Skin of body (tissue), 2 donors: ENCODE results near the gene PRAC2. TPM values are rescaled to one million over a fixed set of nuclear protein-coding genes. Genes with fewer than 3 reads are reported as not detected.

Experiments used
- DNase-seq: peaks from one replicate; lab custom pipeline; 2025; lab: John Stamatoyannopoulos, UW
- total RNA-seq: library from RNA; depleted of rRNA; stranded (reverse); fragments of >200 nt; gene quantifications from one replicate; pipeline ENCODE4 v1.2.3, GENCODE V29; 2014

The PRAC2 gene
- total RNA-seq, 1 donor from 2014 or later: not detected

DNA sequence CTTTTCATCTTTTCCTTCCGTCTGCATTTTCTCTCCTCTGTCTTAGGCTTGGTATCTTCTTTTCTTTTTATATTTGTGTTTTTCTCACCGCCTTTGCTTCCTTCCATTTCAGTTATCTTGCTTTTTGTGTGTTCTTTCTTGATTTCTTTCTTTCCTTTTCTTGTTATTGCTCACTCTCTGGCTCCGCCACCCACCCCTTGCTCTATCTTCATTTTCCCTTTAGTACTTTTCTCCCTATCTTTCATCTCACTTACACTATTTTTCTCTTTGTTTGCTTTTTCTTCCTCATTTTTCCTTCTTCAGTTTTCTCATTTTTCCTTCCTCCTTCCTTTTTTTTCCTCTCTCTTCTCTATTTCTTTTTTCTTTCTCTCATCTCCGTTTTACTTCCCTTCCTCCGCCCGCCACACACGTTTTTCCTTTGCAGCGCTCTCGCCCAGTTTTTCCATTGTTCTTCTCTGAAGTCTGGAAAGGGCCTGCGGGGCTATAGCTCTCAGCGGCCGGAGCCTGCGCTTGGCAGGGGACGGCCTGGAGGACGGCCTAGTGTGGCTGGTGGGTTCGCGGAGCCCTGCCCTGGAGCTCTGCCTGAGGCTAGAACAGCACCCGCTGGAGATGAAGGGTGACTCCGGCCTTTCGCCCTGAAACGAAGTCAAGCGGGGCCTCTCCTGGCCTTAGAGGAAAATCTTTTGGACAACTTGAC, 10.8 kb downstream of the PRAC2 start:
- DNase-seq: no peak

DNA sequence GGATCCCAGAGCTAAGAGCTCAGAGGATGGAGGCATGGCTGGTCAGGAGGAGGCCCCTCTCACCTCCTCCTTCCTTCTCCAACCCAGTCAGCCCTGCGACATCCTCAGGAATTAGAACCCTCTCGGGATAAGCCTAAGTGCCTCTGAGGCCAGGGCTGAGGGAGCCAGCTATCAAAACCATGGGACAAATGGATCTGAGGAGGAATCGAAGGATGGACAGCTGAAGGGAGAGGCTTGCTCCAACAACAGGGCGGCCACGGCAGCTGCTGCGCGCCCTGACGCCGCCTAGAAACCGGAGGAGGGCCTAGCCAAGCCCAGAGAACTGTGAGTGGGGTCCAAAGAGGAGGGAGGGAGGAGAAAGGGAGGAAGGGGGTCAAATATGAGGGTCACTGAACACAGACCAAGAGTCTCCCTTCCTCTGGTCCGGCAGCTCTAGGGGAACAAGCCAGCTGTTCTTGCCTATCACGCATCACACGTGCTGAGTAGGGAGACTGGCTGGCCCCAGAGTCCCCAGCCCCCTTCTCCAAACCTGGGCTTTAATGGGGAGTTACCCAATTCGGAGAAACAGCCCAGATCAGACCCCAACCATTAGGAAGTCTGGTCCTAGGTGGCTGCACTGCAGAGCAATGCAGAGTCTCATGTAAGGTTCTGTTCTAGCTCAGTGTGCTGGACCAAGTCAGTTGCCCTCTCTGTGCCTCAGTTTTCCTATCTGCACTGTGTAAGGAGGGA, 11.5 kb downstream of the PRAC2 start:
- DNase-seq: no peak

GRCh38 chr17:48735062-48735351, 12.0 kb downstream of the PRAC2 start:
- no peak for DNase-seq

DNA sequence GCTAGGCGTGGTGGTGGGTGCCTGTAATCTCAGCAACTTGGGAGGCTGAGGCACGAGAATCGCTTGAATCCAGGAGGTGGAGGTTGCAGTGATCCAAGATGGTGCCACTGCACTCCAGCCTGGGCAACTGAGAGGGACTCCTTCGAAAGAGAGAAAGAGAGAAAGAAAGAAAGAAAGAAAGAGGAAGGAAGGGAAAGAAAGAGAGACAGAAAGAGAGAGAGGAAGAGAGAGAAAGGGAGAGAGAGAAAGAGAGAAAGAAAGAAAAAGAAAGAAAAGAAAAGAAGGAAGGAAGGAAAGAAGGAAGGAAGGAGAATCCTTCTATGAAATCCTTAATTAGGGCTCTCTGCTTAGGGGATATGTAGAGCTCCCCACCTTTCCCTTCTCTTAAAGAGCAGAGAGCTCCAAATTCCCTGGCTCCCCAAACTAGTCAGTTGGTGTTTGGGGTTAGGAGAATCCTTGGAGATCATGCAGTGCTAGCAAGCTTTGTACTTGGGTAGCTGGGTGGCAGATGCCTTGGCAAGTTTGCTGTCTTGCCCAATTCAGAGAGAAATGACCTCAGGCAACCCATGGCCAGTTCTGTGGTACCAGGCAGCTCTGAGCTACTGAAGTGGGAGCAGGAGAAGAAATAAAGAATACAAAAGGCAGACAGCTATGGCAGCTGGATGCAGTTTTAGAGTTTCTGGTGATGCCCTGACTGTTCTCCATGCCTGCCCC, 14.5 kb downstream of the PRAC2 start:
- no peak for DNase-seq

GRCh38 chr17:48738424-48738802, 15.4 kb downstream of the PRAC2 start:
- no peak for DNase-seq

DNA sequence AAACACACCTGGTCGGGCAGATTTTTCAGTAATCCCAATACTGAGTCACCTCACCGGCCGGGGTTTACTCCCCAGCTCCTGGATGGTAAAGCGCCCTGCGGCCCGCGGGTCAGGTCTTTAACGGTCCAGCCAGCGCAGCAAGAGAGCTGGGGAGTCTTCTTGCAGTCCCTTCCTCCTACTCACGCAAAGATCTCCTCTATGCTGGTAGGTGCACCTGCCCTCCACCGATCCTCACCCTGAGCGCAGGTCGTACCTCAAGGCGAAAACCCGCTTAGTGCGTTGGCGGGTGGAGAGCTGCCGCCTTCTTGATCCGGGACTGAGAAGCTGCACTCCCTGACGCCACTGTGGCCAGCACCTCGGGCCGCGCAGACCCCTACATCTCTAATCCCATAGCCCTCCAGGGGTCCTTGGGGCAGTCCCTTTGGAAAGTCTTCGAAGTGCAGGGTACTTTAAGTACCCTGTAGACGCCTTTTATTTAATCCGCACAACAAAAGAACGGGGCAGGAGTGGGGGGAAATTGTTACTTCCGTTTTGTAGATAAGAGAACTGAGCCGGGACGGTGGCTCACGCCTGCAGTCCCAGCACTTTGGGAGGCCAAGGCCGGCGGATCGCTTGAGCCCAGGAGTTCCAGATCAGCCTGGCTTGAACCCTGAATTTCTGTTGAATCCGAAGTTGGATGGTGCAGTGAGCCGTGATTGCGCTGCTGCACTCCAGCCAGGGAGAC, 16.0 kb downstream of the PRAC2 start:
- DNase-seq: no peak

DNA sequence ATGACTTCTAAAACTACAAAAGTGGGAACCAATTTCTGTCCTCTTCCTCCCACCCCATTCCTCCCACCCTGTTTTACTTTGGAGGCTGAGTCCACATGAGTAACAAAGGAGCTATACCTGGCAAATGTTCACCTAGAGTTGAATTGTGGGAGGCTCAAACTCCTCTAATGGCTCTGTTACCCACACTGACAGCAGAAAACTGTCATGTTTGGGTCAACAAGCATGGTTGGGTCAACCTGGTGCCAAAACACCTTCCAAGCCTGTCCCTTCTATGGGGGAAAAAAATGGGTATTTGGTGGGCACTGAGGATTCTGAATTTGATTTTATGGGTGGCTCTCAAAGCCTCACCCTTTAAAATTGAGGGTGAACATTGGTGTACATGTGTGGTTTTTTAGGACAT, 17.6 kb downstream of the PRAC2 start:
- no peak for DNase-seq

GRCh38 chr17:48745381-48746275, 22.6 kb downstream of the PRAC2 start:
- no peak for DNase-seq

DNA sequence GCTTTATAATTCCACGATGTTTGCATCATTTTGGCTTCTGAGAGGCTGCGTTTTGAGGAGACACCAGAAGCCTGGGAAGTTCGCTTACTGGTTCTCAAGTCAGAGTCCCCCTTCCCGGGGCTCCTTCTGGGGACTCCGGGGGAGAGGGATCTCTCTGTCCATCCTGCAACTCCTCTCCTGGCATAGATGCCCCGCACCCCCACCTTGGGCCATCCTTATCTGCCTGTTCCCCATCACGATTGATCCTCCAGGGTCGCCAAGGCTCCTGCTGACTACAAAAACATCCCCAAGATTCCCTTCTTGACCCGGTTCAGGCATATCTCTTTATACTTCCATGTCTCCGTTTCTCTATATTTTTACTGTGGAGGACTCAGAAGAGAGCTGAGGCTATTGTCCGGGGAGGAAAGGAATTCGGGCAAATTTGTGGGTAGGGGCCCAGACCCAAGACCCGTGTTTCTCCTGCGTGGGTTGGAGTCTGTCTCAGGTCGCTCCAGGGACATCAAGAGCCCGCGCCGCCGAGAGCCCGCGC, 24.0 kb downstream of the PRAC2 start:
- DNase-seq: no peak

GRCh38 chr17:48747445-48748363, 24.7 kb downstream of the PRAC2 start:
- no peak for DNase-seq

DNA sequence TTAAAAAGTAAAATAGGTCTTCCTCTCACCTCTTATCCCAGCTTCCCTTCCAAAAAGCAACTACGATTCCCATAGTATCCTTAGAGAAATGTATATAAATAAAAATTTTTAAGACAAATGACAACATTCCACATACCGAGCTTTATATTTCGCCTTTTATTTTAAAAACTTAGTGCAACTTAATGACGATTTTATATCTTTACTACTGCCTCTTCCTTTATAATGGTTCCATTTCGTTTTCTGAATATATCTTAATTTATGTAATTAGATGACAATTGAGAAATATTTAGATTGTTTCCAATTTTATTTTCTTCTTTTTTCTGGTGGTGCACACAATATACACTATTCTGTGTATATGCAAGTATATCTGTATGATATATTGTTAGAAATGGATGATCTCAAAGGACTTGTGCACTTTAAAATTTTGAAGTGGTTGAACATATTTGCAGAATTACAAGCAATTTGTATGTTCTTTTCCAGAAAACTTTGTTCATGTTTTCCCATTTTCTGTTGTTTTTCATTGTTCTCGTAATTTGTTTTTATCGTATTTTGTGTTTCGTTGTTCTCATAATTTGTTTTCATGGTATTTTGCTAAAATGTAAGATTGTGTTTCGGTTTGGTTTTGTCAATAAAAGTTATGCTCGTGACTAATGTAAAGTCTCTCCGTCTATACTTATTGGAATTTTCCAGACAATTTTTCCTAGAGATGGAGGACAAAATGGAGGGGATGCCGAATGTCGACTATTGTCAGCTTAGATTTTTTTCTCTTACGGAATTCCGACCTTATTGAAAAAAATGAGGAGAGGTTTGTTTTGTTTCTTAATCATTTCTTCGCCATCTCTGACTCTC, 26.0 kb downstream of the PRAC2 start:
- DNase-seq: no peak

DNA sequence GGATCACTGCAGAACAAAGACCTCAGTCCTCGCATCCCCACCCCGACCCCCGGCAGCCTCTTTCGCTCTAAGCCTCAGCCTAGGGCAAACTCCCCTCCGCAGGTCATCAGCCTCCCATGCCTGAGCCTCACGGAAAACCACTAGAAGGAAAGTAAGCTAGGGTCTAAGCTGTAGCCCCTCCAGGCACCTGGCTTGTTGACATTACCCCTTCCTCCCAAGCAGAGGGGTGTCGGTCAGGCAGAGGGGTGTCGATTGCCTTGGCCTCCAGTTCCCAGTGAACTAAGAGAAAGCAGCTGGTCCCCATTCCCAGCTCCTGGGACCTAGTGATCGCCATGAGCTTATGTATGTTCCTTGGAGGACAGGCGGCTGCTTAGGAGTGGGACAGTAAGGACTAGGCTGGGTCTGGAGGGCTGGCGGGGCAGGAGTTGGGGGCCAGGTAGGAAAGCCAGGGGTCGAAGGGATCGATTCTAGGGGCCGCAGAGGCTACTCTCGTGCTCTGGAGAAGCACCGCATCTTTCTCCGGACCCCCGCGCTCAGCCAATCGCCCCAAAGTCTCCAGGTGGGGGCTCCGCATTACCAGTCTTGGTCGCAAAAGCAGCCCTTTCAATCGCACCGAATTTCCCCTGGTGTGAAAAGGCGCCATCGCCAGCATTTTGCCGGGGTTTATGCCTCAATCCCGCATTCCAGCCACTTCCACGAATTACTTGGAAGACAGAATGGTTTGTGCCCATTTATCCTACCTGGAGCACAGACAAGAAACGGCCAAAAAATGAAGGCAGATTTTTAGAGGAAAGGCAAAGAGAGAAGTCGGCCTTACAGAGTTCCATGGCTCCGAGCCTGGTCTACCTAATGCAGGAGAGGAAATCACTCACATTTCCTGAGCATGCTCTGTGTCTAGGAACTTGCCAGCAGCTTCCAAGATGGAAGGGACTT, 26.9 kb downstream of the PRAC2 start:
- no peak for DNase-seq

GRCh38 chr17:48751172-48751571, 28.2 kb downstream of the PRAC2 start:
- no peak for DNase-seq

DNA sequence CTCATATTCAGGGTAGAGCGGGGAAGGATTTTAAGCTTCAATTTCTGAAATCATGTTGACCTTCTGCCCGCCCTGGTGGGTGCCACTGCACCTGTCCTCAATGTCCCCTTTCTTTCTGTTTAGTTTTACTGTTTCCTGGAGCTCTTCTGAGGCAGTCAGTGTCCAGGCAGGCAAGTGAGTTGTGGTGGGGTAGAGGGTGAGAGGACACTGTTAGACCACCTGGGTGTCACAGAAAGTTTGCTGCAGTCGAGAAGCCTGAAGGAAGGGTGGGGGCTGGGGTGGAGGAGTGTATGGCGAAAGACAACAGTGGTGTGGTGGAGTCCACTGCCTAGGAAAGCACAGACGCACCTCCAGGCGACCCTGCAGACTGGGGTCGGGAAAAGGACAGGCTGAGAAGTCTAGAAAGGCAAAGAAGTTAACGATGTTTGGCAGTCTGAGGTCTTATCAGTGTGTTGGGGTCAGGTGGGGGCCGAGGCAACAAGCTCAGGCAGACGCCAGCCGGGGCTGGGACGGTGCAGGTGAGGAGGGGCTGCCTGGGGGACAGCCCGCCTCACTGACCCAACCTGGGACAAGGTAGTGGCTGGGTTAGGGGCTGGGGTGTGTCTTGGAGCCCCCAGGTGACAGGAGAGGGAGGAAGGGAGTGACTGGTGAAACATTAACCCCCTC, 28.9 kb downstream of the PRAC2 start:
- no peak for DNase-seq

DNA sequence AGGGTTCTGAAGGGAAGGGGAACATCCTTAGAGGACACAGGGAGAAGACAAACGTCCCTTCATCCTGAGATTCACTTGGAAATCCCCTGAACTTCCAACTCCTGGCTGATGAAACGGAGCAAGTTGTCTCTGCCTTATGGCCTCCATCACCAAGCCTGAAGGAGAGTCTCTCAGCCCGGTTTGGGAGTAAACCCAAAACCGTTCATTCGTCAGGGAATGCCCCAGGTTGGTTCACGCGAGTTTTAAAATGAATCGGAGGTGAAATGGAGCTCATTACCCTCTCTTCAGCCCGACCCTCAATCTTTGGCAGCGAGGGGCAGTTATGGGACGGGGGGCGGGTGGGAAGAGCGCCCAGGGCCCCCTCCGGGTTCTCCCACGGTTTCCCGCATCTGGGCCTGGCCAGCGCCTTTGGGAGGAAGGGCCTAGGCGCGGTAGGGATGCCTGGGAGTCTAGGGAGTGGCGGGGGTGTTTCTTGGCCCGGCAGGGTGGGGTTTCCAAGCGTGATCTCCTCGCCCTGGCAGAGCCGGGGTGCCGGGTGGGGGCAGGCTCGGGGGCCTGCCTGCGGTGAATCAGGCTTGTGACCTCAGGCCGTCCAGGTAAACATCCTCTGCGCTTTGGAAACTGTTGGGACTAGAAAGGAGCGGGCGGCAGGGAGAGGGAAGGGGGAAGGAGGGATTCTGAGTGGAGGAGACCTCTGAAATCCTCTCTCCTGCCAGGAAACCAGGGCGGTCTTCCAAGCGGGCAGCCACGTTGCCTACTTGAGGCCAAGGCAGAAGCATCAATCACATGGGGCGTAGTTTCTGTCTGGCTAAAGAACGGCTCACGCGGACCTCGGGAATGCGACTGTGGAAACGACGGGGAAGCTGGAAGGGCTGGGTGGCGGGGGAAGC, 29.7 kb downstream of the PRAC2 start:
- DNase-seq: no peak
